M059J (cell line): ENCODE data around the gene RFX1. TPM values are rescaled to one million over a fixed set of nuclear protein-coding genes. Genes with fewer than 3 reads are reported as not detected.
A peak's percentile ranks its signal among the peaks of the same experiment; 100 is the strongest.
"Not testable (repeated sequence)": the region's sequence is repeated elsewhere in the genome, so short reads cannot be mapped to it uniquely, and the experiment has no call there.

Source experiments
- DNase-seq: peaks from one replicate; pipeline ENCODE4 v3.0.0-alpha.2; 2012; ENCODE audit warnings: low read depth
- total RNA-seq: library from RNA; depleted of rRNA; stranded (reverse); fragments of >200 nt; shearing (Covaris generic); gene quantifications from 2 replicates; pipeline ENCODE4 v1.2.3, GENCODE V29; 2014

RFX1 gene
- total RNA-seq, 1 experiment from 2014 or later: 3.1 TPM

DNA sequence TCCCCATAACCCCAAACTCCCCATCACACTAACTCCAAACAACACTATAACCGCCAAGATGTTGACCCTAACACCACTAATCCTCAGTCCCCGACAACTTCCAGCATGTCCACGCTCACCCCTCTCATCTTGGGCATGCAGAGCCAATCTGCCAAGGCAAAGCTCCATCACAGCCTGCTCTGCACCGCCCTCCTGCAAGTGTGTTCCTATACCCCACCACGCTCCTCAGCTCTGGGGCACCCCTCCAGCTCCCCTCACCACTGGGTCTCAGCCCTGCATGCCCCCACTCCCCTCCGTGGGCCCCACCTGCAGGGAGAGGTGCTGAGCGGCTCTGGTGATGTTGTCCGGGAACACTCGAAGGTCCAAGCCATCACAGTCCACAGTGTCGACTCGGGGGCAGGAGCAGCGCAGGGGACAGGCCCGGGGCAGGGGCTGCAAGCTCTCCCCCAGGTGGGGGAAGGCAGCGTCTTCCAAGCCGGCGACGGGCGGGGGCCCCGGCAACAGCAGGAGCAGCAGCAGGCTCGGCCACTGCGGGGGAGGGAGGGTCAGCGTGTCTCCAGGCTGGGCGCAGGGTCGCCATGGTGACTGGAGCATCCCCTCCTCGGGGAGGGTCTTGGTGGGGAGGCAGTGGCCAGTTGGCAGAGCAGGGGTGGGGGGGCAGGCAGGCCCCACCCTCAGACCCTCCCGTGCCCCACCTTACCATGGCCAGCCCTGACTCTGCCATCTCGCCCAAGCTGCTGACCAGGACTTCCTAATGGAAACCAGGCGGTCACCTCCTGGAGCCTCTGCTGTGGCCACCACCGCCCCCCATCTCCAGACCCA is 68.4 kb downstream of the RFX1 start:
- peak; percentile 22 for DNase-seq

DNA sequence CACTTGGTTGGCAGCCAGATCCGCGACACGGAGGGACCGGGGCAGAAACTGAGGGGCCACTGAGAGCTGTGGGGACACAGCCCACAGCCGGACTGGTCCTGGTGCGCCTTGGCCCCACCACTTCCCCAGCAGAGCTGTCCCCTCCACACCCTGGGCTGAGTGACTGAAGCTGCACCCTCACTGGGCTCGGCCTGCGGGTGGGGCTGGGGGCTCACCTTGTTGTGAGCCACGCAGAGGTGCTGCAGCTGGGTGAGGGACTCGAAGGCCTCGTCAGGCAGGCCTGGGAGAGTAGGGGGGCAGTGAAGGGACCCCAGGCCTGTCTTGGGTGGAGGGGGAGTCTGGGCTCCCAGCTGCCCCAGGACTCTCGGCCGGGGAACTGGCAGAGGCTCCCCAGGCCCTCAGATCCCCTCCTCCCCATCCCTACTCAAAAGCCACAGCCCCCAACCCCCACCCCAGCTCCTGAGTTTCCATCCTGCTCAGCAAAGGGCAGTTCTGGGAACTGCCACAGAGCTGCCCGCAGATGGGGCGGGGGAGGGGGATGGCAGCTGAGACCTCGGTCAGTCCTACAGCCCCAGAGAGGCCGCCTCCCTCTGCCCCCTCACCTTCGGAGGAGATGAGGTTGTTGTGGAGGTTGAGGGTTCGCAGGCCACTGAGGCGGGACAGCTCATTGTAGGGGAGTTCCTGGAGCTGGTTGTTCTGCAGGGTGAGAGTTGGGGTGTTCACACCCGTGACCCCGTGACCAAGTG is 70.2 kb downstream of the RFX1 start:
- DNase-seq: no peak

DNA sequence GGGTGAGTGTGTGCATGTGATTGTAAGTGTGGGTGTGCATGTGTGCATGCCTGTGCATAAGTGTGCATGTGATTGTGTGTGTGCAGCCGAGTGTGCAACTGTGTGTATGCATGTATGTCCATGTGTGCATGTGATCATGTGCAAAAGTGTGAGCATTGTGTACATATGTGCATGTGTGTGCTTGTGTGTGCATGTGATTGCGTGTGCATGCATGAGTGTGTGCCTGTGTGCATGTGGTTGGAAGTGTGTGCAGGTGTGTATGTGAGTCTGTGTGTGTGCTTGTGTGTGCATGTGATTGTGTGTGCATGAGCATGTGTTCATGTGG is 71.4 kb downstream of the RFX1 start:
- no peak for DNase-seq

DNA sequence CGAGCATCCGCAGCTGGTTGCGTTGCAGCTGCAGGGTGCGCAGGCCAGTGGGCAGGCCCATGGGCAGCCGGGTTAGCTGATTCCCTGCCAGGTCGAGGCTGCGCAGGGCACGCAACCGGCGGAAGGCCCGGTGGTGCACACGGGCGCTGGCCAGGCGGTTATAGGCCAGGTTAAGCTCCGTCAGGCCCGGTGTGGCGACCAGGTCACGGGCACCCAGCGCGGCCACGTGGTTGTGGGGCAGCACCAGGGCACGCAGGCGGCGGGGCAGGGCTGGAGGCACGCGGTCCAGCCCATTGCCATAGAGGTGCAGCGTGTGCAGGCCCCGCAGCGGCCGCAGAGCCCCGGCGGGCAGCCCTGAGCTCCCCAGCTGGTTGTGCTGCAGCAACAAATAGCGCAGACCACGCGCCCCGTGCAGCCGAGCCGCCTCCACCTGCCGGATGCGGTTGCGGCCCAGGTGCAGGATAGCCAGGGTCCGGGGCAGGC is 73.2 kb downstream of the RFX1 start:
- no peak for DNase-seq

- DNase-seq: no peak
These were observed 73.9 kb downstream of the RFX1 start for GRCh38 chr19:13932149-13932637.

DNA sequence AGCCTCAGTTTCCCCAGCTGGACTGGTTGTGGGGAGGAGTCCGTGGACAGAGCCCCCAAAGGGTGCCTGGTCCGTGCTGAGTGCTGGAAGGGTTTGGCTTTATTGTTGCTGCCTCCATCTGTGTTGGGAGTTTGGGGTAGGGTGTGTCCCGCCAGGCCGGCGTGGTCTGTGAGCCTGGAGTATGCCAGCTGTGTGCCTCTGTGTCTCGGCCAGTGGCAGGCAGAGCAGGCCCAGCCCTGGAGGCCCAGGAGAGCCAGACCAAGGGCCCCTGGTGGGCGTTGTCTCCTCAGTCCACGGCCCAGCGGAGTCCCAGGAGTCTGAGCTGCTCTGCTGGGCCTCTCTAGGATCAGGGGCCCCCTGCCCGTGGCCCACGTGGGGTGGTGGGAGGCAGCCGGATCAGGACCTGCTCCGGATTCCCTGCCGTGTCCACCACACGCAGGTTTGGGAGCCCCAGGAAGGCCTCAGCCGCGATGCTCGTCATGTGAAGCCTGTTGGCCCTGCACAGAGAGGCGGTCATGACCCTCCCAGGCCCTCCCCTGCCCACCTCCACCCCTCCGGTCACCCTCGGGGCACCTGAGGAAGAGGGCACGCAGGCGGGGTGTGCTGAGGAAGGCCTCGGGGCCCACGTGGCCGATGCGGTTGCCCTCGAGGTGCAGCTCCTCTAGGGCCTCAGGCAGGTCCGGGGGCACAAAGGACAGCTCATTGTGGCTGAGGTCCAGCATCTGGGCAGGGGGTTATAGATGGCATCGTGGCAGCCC is 74.5 kb downstream of the RFX1 start:
- DNase-seq: no peak

- DNase-seq: no peak
These were observed 75.7 kb downstream of the RFX1 start for GRCh38 chr19:13930402-13930801.

GRCh38 chr19:13929956-13930355 is 76.2 kb downstream of the RFX1 start:
- DNase-seq: no peak

- no peak for DNase-seq
These were observed 76.8 kb downstream of the RFX1 start for GRCh38 chr19:13929340-13929739.

DNA sequence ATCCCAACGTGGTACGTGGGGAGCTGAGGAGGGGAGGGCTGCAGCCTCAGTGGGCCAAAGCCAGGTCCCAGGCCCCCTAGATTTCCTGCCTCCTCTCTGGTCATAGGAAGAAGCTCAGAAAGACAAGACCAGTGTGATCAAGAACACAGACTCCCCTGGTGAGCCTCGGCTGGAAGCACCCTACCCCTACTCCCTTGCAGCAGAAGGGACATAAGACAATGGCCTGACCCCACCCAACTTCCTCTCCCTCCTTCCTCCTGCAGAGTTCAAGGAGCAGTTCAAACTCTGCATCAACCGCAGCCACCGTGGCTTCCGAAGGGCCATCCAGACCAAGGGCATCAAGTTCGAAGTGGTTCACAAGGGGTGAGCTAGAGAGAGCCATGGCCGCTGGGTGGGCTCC is 79.4 kb downstream of the RFX1 start:
- no peak for DNase-seq

GRCh38 chr19:13926010-13926409 is 80.1 kb downstream of the RFX1 start:
- no peak for DNase-seq

GRCh38 chr19:13923194-13923987 is 82.7 kb downstream of the RFX1 start:
- DNase-seq: no peak

DNA sequence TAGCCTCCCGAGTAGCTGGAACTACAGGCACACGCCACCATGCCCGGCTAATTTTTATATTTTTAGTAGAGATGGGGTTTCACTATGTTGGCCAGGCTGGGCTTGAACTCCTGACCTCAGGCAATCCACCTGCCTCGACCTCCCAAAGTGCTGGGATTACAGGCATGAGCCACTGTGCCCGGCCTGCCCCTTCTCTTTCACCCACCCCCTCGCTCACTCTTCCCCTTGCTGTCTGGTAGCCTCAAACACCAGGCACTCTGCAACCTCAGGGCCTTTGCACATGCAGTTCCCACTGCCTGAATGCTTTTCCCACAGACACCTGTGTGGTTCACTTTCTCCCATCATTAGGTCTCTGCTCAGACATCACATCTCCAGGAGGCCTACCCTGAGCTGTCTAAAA is 84.0 kb downstream of the RFX1 start:
- DNase-seq: not testable (repeated sequence)

GRCh38 chr19:13920940-13921747 is 85.0 kb downstream of the RFX1 start:
- DNase-seq: peak; percentile 63

DNA sequence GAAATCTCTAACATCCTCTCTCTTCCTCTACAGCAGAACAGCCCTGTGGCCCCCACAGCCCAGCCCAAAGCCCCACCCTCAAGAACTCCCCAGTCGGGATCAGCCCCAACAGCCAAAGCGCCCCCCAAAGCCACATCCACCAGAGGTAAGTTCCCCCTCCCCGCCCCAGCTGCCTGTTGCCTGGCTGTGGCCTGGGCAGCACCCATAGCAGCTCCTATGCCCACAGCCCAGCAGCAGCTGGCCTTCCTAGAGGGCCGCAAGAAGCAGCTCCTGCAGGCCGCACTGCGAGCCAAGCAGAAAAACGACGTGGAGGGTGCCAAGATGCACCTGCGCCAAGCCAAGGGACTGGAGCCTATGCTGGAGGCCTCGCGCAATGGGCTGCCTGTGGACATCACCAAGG is 85.6 kb downstream of the RFX1 start:
- DNase-seq: no peak

GRCh38 chr19:13918726-13919411 is 87.3 kb downstream of the RFX1 start:
- no peak for DNase-seq

DNA sequence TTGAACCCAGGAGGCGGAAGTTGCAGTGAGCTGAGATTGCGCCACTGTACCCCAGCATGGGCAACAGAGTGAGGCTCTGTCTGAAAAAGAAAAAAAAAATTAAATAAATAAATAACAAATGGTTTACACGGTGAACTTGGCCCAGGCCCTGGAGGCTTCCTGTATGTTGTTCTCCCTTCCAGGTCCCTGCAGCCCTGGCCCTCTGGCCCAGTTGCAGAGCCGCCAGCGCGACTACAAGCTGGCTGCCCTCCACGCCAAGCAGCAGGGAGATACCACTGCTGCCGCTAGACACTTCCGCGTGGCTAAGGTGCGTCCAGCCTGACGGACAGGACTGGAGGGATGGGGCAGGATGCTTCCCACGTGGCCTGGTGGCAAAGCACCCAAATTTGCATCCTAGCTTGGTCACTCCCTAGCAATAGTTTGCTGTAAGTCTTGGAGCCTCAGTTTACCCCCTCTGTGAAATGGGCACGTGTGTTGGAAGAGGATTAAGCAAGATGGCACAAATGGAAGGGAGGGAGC is 88.2 kb downstream of the RFX1 start:
- no peak for DNase-seq

DNA sequence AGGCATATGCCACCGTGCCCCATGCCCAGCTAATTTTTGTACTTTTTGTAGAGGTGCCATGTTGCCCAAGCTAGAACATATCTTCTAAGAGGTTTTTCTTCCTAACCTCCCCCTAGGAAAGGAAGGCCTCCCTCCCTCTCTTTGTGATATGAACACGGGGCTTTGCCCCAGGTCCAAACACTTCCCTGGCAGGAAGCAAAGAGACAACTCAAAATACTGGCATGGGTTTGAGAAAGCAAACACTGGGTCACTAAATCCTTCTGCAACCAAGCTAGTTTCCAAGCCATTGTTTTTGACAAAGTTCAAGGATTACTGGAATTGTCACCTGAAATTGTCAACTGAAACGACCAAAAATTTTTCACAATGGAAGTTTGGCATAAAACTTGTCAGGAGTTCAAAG is 91.3 kb downstream of the RFX1 start:
- no peak for DNase-seq

- no peak for DNase-seq
These were observed 92.8 kb downstream of the RFX1 start for GRCh38 chr19:13913352-13913751.
